ENCODE measurements around the gene ZSCAN12. TPM values are rescaled to one million over a fixed set of nuclear protein-coding genes. Genes with fewer than 3 reads are reported as not detected.
A peak's percentile ranks its signal among the peaks of the same experiment; 100 is the strongest.

Gene ZSCAN12
- total and polyA plus RNA-seq, 4 donors: 1.4 to 17.7 (median 3.8) TPM

DNA sequence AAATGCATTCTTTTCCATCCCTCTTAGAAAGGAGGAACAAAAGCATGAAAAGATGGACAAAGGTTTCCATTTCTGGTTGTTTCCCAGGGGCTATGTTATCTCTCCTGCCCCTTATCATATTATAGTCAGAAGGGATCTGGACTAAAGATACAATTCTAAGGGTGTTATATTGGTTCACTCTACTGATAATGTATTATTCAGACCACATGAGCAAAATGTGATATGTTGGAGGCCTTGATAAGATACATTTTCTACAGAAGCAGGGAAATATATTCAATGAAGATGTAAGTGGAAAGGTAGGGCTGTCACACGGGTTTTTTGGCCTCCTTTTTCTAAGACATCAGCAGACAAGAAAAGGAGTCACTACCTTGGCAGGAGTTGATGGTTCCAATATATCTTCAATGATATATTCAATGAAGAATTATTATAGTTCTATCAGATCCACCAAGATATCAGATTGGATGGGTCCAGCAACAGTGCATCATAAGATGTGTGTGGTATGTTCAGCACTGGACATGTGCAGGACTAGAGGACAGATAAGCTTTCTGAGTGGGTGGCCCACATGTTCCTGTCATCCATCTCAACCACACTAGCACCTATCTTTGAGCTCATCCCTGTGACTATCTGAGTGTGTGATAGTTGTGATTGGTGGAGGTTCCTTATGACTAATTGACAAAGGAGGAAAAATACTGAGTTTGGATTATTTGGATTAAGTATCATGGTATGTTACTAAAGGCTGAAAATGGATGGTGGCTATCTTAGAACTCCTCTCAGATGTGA, 55.5 kb downstream of the ZSCAN12 start:
- Histone ChIP-seq H3K36me3 (ENCODE audit: control insufficient read depth in 4 of 4, insufficient read depth in 4 of 4, low read length in 4 of 4) (no peaks in the 10 kb centered on the region), H3K9me3 (ENCODE audit: control insufficient read depth in 4 of 4, insufficient read depth in 3 of 4, low read length in 3 of 4) (no peaks in the 10 kb centered on the region), H3K27me3 (ENCODE audit: control insufficient read depth in 3 of 3, insufficient read depth in 3 of 3, low read length in 2 of 3) (peaks cover 0 to 2% (median 0%) of the 10 kb centered on the region in 3 donors), H3K4me3 (no peak overlapping the region), H3K27ac (ENCODE audit: low read depth in 1 of 2, low read length in 1 of 2) (no peak overlapping the region), H3K4me1 (ENCODE audit: control insufficient read depth in 5 of 5, insufficient read depth in 5 of 5, low read length in 5 of 5) (no peaks in the 10 kb centered on the region), H3K9ac (ENCODE audit: insufficient read depth in 1 of 2, low read length in 2 of 2) (no peak overlapping the region)
- TF ChIP-seq, protein P1, sequence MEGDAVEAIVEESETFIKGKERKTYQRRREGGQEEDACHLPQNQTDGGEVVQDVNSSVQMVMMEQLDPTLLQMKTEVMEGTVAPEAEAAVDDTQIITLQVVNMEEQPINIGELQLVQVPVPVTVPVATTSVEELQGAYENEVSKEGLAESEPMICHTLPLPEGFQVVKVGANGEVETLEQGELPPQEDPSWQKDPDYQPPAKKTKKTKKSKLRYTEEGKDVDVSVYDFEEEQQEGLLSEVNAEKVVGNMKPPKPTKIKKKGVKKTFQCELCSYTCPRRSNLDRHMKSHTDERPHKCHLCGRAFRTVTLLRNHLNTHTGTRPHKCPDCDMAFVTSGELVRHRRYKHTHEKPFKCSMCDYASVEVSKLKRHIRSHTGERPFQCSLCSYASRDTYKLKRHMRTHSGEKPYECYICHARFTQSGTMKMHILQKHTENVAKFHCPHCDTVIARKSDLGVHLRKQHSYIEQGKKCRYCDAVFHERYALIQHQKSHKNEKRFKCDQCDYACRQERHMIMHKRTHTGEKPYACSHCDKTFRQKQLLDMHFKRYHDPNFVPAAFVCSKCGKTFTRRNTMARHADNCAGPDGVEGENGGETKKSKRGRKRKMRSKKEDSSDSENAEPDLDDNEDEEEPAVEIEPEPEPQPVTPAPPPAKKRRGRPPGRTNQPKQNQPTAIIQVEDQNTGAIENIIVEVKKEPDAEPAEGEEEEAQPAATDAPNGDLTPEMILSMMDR (IDR thresholded peaks at IDR 0.05; ENCODE audit: control extremely low read depth, extremely low read depth): no peak
- WGBS, 2 donors: 80 to 90% methylated on average over 1 of the region's 1 CpG
- ATAC-seq (ENCODE audit: insufficient read depth, low FRiP score) (no peak), DNase-seq (no peak)

DNA sequence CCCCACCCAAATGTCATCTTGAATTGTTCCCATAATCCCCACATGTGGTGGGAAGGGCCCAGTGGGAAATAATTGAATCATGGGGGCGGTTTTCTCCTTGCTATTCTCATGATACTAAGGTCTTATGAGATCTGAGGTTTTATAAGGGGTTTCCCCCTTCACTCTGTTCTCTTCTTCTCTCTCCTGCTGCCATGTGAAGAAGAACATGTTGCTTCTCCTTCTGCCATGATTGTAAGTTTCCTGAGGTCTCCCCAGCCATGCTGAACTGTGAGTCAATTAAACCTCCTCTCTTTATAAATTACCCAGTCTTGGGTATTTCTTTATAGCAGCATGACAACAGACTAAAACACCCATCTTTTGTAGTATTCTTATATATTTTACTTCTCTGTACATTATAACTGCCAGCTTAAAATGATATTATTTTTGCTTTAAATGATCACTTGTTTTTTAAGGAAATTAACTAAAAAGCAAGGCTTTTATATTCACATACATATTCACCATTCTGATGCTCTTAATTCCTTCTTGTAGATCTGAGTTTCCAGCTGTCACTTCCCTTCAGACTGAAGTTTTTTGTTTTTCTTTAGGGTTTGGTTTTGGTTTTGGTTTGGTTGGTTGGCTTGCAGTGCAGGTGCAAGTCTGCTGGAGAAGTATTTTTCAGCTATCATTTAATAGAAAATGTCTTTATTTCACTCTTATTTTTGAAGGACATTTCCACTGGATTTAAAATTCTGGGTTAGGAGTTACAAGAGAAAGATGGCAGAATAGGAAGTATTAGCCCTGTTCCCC, 59.0 kb downstream of the ZSCAN12 start:
- no peak overlapping the region for H3K4me3 ChIP-seq
- no peak for ATAC-seq (ENCODE audit: insufficient read depth, low FRiP score)
- H3K9ac ChIP-seq (ENCODE audit: insufficient read depth in 1 of 2, low read length in 2 of 2): no peak overlapping the region
- no peak overlapping the region for H3K27ac ChIP-seq (ENCODE audit: low read depth in 1 of 2, low read length in 1 of 2)
- no peak for DNase-seq
- no peaks in the 10 kb centered on the region for H3K27me3 ChIP-seq (ENCODE audit: control insufficient read depth in 3 of 3, insufficient read depth in 3 of 3, low read length in 2 of 3)
- no peaks in the 10 kb centered on the region for H3K9me3 ChIP-seq (ENCODE audit: control insufficient read depth in 4 of 4, insufficient read depth in 3 of 4, low read length in 3 of 4)
- no peaks in the 10 kb centered on the region for H3K36me3 ChIP-seq (ENCODE audit: control insufficient read depth in 4 of 4, insufficient read depth in 4 of 4, low read length in 4 of 4)
- WGBS, 2 donors: 68 to 87% methylated on average over 1 of the region's 1 CpG
- H3K4me1 ChIP-seq (ENCODE audit: control insufficient read depth in 5 of 5, insufficient read depth in 5 of 5, low read length in 5 of 5): peaks cover 0 to 10% (median 0%) of the 10 kb centered on the region in 5 donors
- TF ChIP-seq, protein P1 (IDR thresholded peaks at IDR 0.05; ENCODE audit: control extremely low read depth, extremely low read depth): no peak

DNA sequence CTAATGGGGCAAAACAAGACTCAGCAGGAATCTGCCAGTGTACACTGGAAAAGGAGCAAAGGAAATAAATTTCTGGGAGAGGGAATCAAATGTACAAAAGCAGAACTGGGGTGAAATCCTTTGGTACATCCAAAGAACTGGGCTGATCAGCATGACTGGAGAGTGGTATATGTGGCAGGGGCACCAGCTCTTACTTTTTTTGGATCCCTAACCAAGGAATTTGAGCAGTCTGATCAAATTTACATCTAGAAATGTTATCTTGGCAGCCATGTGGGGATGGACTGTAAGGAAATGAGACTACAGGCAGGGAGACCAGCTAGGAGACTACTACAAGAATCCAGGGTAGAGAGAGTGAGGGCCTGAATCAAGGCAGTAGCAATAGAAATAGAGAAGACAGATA, 62.4 kb downstream of the ZSCAN12 start:
- Histone ChIP-seq H3K36me3 (ENCODE audit: control insufficient read depth in 4 of 4, insufficient read depth in 4 of 4, low read length in 4 of 4) (no peaks in the 10 kb centered on the region), H3K9ac (ENCODE audit: insufficient read depth in 1 of 2, low read length in 2 of 2) (peak overlapping the region; percentile 94 to 100), H3K4me1 (ENCODE audit: control insufficient read depth in 5 of 5, insufficient read depth in 5 of 5, low read length in 5 of 5) (peaks cover 0 to 19% (median 3%) of the 10 kb centered on the region in 5 donors), H3K4me3 (no peak overlapping the region), H3K27me3 (ENCODE audit: control insufficient read depth in 3 of 3, insufficient read depth in 3 of 3, low read length in 2 of 3) (no peaks in the 10 kb centered on the region), H3K9me3 (ENCODE audit: control insufficient read depth in 4 of 4, insufficient read depth in 3 of 4, low read length in 3 of 4) (no peaks in the 10 kb centered on the region), H3K27ac (ENCODE audit: low read depth in 1 of 2, low read length in 1 of 2) (peak overlapping the region in 1 of 2 donors; percentile 96)
- ATAC-seq (ENCODE audit: insufficient read depth, low FRiP score) (no peak), DNase-seq (peak in 1 of 3 donors; percentile 50)
- TF ChIP-seq, protein P1 (IDR thresholded peaks at IDR 0.05; ENCODE audit: control extremely low read depth, extremely low read depth): no peak
